Keratinocyte (primary cell): Measurements from ENCODE around the gene ST3GAL5.

Experiments
- CTCF ChIP-seq, 3 experiments: IDR thresholded peaks in 1 of 3; conservative IDR thresholded peaks in 1 of 3; optimal IDR thresholded peaks in 1 of 3; 2 replicates in 2 of 3; 3 replicates in 1 of 3; pipeline versions ENCODE3 to v1.5.1; 2011; ENCODE audit warnings: low read length in 3 of 3, mild to moderate bottlenecking in 3 of 3, moderate library complexity in 2 of 3, control low read depth in 1 of 3, inconsistent platforms in 1 of 3; ENCODE audit not compliant: insufficient read depth in 2 of 3; ENCODE audit errors: extremely low read depth in 1 of 3
- EZH2 ChIP-seq: IDR thresholded peaks from one replicate; pipeline ENCODE4 v1.6.1; 2012; ENCODE audit warnings: inconsistent platforms, mild to moderate bottlenecking, low read length, moderate library complexity

DNA sequence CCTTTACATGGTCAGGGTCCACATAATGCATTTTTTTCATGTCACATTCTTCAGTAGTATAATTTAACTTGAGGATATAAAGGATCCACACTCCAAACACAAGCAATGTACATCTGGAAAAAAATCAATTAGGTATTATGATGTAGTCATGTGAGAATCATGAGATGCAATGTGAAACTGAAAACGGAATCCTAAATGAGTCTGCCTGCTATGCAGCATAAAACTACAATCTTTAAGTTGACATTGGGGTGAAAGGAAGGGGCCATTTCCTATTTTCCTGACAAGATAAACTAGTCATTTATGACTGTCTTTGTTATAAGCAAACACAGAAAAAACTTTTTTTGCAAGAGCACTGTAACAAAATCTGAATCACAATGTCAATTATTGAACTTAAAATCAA is 27.6 kb downstream of the ST3GAL5 start:
- no peak for TF ChIP-seq CTCF (optimal IDR thresholded peaks at IDR 0.05 in 1 of 3, IDR thresholded peaks at IDR 0.05 in 1 of 3, conservative IDR thresholded peaks at IDR 0.05 in 1 of 3; ENCODE audit: extremely low read depth in 1 of 3, insufficient read depth in 2 of 3, low read length in 3 of 3)
- no peak for TF ChIP-seq EZH2
